HepG2 (cell line): Measurements from ENCODE around the gene PSMA7. TPM values are rescaled to one million over a fixed set of nuclear protein-coding genes. Genes with fewer than 3 reads are reported as not detected.
A peak's percentile ranks its signal among the peaks of the same experiment; 100 is the strongest.

Experiments
- ASH2L ChIP-seq: fragments of 300-600, 200-600 bp; sonication (generic); IDR thresholded peaks from 2 replicates; pipeline ENCODE4 v1.7.0; 2017; ENCODE audit warnings: low read depth, mild to moderate bottlenecking, moderate library complexity, mixed read lengths, low read length; ENCODE audit not compliant: insufficient read length
- EED ChIP-seq: sonication (generic); formaldehyde crosslinking; IDR thresholded peaks from 2 replicates; pipeline ENCODE4 v1.5.0; 2020; ENCODE audit warnings: mild to moderate bottlenecking, missing genetic modification reagents
- JUN ChIP-seq: sonication (generic); formaldehyde crosslinking; IDR thresholded peaks from 2 replicates; pipeline ENCODE4 v1.4.0; 2020; ENCODE audit warnings: mild to moderate bottlenecking, missing genetic modification reagents
- ONECUT2 ChIP-seq: sonication (generic); formaldehyde crosslinking; IDR thresholded peaks from 2 replicates; pipeline ENCODE4 v1.4.0; 2020; ENCODE audit warnings: missing genetic modification reagents
- SMC3 ChIP-seq: IDR thresholded peaks from 2 replicates; pipeline ENCODE4 v1.6.1; 2011; ENCODE audit warnings: low read length, improper control_type of control experiment
- SRF ChIP-seq: IDR thresholded peaks from 2 replicates; pipeline ENCODE4 v1.6.1; 2011; ENCODE audit warnings: mild to moderate bottlenecking, low read depth, low read length, moderate library complexity
- TEAD3 ChIP-seq: optimal IDR thresholded peaks from 2 replicates; pipeline ENCODE3; 2016; ENCODE audit warnings: borderline replicate concordance
- YEATS4 ChIP-seq: sonication (generic); formaldehyde crosslinking; IDR thresholded peaks from 2 replicates; pipeline ENCODE4 v1.4.0; 2020; ENCODE audit warnings: missing genetic modification reagents, borderline replicate concordance
- ZFX ChIP-seq: sonication (generic); formaldehyde crosslinking; IDR thresholded peaks from 2 replicates; pipeline ENCODE4 v1.4.0; 2020; ENCODE audit warnings: mild to moderate bottlenecking, low read depth, missing genetic modification reagents, moderate library complexity
- ZNF3 ChIP-seq: IDR thresholded peaks from 2 replicates; pipeline ENCODE4 v1.7.0; 2017; ENCODE audit warnings: inconsistent platforms
- ZNF343 ChIP-seq: sonication (generic); formaldehyde crosslinking; IDR thresholded peaks from 2 replicates; pipeline ENCODE4 v1.4.0; 2020; ENCODE audit warnings: mild to moderate bottlenecking, missing genetic modification reagents
- ZNF501 ChIP-seq: sonication (generic); formaldehyde crosslinking; IDR thresholded peaks from 2 replicates; pipeline ENCODE4 v1.5.1; 2020; ENCODE audit warnings: mild to moderate bottlenecking, moderate library complexity, missing genetic modification reagents
- ZNF790 ChIP-seq: sonication (generic); formaldehyde crosslinking; IDR thresholded peaks from 2 replicates; pipeline ENCODE4 v1.8.0; 2022; ENCODE audit warnings: missing genetic modification reagents, mild to moderate bottlenecking, borderline replicate concordance
- polyA plus RNA-seq, 8 experiments: library from polyadenylated mRNA; depleted of rRNA in 3 of 8; stranded (reverse) in 7 of 8; unstranded in 1 of 8; fragments of >200 nt; fragmentation: Illumina TruSeq in 4 of 8; extraction: Trizol in 4 of 8; gene quantifications; 2 replicates each; pipeline versions ENCODE4 v1.2.1 to v1.2.3, GENCODE V29; 2011 to 2016; ENCODE audit warnings: low read depth in 4 of 8, missing spikeins in 1 of 8, mixed read lengths in 1 of 8; ENCODE audit not compliant: insufficient read depth in 1 of 8
- total RNA-seq, 5 experiments: library from RNA; depleted of rRNA; stranded (reverse); fragments of >200 nt; fragmentation: Illumina TruSeq; extraction: Trizol; gene quantifications; 2 replicates each; pipeline ENCODE4 v1.2.3, GENCODE V29; 2016; ENCODE audit warnings: low read depth in 1 of 5
- TF ChIP-seq, protein P1 (sequence below), 2 experiments: sonication (generic) in 1 of 2; formaldehyde crosslinking in 1 of 2; IDR thresholded peaks; 2 replicates each; pipeline versions ENCODE4 v1.6.1 to v1.9.0; 2014 to 2022; ENCODE audit warnings: antibody characterized with exemption in 1 of 2, borderline replicate concordance in 1 of 2, inconsistent platforms in 1 of 2, low read depth in 1 of 2, missing genetic modification reagents in 1 of 2
- TF ChIP-seq, protein P2 (sequence below): IDR thresholded peaks from 2 replicates; pipeline ENCODE4 v1.6.1; 2016; ENCODE audit warnings: missing compliant biosample characterization, missing genetic modification reagents, borderline replicate concordance
- TF ChIP-seq, protein P3 (sequence below): IDR thresholded peaks from 2 replicates; pipeline ENCODE4 v1.6.1; 2016; ENCODE audit warnings: low read depth, control low read depth
- TF ChIP-seq, protein P4 (sequence below): sonication (generic); formaldehyde crosslinking; conservative IDR thresholded peaks from 2 replicates; pipeline ENCODE4 v1.4.0; 2020; ENCODE audit warnings: missing genetic modification reagents

PSMA7 gene
- total and polyA plus RNA-seq, 2 of the 13 experiments (the other 11 are each of a cell fraction or from before 2014, with no cell fraction given) = 531 to 631 TPM

DNA sequence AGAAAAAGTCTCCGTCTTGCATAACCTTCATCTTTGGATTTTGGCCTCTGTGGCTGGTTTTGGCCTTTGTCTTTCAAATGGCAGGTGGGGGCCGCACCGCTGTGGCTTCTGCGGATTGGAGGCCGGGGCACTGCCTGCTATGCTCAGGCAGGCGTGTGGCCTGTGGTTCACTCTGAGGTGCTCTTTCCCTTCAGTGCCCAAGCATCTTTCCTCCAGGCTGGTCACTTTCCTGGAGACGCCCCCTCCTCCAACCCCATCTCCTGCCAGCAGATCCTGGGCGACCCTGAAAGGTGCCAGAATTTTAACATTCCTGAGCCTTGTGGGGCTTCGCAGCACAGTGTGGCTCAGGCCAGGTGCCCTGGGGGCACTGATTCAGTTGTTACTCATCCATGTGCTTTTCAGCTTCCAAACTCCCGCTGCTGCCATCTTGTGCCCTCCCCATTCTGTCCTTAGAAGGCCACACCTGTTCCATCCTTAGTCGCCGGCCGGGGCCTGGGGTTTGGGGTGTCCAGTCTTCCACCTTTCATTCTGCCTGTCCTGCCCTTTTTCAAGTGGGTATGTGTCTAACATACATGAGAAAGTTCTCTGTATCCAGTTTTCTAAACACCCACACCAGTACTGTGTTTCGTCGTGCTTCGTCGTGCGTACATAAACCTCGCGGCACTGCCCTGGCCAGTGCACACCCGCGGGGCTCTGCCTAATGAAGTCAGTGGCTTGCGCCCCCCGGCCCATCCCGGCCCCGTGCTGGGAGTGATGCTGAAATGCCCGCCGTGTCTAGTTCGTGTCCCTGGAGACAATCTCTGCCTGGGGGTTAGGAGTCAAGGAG is 12.4 kb upstream of the PSMA7 start (continued):
- TF ChIP-seq, protein P1, sequence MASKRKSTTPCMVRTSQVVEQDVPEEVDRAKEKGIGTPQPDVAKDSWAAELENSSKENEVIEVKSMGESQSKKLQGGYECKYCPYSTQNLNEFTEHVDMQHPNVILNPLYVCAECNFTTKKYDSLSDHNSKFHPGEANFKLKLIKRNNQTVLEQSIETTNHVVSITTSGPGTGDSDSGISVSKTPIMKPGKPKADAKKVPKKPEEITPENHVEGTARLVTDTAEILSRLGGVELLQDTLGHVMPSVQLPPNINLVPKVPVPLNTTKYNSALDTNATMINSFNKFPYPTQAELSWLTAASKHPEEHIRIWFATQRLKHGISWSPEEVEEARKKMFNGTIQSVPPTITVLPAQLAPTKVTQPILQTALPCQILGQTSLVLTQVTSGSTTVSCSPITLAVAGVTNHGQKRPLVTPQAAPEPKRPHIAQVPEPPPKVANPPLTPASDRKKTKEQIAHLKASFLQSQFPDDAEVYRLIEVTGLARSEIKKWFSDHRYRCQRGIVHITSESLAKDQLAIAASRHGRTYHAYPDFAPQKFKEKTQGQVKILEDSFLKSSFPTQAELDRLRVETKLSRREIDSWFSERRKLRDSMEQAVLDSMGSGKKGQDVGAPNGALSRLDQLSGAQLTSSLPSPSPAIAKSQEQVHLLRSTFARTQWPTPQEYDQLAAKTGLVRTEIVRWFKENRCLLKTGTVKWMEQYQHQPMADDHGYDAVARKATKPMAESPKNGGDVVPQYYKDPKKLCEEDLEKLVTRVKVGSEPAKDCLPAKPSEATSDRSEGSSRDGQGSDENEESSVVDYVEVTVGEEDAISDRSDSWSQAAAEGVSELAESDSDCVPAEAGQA (IDR thresholded peaks at IDR 0.05; ENCODE audit: low read depth) = no peak
- TF ChIP-seq, protein P1 (CRISPR knock-in tag; IDR thresholded peaks at IDR 0.05; ENCODE audit: borderline replicate concordance) = no peak
- TF ChIP-seq ASH2L (no peak), ZNF3 (CRISPR knock-in tag) (no peak), ZNF501 (CRISPR knock-in tag) (0 out of 2 replicates have a peak, but pooled peaks have one; percentile 33), YEATS4 (CRISPR knock-in tag) (0 out of 2 replicates have a peak, but pooled peaks have one; percentile 53), EED (CRISPR knock-in tag) (no peak), ZNF790 (CRISPR knock-in tag) (no peak), ZFX (peak; percentile 68), TEAD3 (CRISPR knock-in tag) (peak; percentile 21), SMC3 (no peak), SRF (no peak), ONECUT2 (CRISPR knock-in tag) (no peak), ZNF343 (peak; percentile 76; the same call in 1 of the 2 replicates), JUN (CRISPR knock-in tag) (no peak)
- TF ChIP-seq, protein P2, sequence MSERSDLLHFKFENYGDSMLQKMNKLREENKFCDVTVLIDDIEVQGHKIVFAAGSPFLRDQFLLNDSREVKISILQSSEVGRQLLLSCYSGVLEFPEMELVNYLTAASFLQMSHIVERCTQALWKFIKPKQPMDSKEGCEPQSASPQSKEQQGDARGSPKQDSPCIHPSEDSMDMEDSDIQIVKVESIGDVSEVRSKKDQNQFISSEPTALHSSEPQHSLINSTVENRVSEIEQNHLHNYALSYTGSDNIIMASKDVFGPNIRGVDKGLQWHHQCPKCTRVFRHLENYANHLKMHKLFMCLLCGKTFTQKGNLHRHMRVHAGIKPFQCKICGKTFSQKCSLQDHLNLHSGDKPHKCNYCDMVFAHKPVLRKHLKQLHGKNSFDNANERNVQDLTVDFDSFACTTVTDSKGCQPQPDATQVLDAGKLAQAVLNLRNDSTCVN (CRISPR knock-in tag) = no peak
- TF ChIP-seq, protein P3, sequence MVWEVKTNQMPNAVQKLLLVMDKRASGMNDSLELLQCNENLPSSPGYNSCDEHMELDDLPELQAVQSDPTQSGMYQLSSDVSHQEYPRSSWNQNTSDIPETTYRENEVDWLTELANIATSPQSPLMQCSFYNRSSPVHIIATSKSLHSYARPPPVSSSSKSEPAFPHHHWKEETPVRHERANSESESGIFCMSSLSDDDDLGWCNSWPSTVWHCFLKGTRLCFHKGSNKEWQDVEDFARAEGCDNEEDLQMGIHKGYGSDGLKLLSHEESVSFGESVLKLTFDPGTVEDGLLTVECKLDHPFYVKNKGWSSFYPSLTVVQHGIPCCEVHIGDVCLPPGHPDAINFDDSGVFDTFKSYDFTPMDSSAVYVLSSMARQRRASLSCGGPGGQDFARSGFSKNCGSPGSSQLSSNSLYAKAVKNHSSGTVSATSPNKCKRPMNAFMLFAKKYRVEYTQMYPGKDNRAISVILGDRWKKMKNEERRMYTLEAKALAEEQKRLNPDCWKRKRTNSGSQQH = peak; percentile 83; the same call in 1 of the 2 replicates
- TF ChIP-seq, protein P4, sequence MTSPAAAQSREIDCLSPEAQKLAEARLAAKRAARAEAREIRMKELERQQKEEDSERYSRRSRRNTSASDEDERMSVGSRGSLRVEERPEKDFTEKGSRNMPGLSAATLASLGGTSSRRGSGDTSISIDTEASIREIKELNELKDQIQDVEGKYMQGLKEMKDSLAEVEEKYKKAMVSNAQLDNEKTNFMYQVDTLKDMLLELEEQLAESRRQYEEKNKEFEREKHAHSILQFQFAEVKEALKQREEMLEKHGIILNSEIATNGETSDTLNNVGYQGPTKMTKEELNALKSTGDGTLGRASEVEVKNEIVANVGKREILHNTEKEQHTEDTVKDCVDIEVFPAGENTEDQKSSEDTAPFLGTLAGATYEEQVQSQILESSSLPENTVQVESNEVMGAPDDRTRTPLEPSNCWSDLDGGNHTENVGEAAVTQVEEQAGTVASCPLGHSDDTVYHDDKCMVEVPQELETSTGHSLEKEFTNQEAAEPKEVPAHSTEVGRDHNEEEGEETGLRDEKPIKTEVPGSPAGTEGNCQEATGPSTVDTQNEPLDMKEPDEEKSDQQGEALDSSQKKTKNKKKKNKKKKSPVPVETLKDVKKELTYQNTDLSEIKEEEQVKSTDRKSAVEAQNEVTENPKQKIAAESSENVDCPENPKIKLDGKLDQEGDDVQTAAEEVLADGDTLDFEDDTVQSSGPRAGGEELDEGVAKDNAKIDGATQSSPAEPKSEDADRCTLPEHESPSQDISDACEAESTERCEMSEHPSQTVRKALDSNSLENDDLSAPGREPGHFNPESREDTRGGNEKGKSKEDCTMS (CRISPR knock-in tag) = no peak
